Loucy (cell line): ENCODE data around the gene EDARADD.

Source experiments
- H2AFZ ChIP-seq: fragments of 200-600 bp; sonication (generic); 2 replicates; pipeline ENCODE4 v1.6.0; 2016; ENCODE audit warnings: antibody characterized with exemption, mild to moderate bottlenecking, low read length, moderate library complexity
- H3F3A ChIP-seq: fragments of 200-600 bp; 2 replicates; pipeline ENCODE4 v1.6.0; 2016; ENCODE audit warnings: antibody characterized with exemption, low read depth, mild to moderate bottlenecking
- H3K27me3 ChIP-seq: fragments of 200-600 bp; sonication (generic); 2 replicates; pipeline ENCODE4 v1.6.1; 2014; ENCODE audit warnings: low read length, mild to moderate bottlenecking; ENCODE audit not compliant: insufficient read depth, poor library complexity, severe bottlenecking
- H3K36me3 ChIP-seq: fragments of 200-600 bp; sonication (generic); 2 replicates; pipeline ENCODE4 v1.6.1; 2016; ENCODE audit warnings: low read length; ENCODE audit not compliant: insufficient read depth
- H3K4me1 ChIP-seq: fragments of 200-600 bp; sonication (generic); 2 replicates; pipeline ENCODE4 v1.5.1; 2014; ENCODE audit warnings: low read length, mild to moderate bottlenecking; ENCODE audit not compliant: insufficient read depth, poor library complexity, severe bottlenecking
- H3K4me2 ChIP-seq: fragments of 200-600 bp; sonication (generic); 2 replicates; pipeline ENCODE4 v1.6.0; 2014; ENCODE audit warnings: antibody characterized with exemption, low read length, low read depth, mild to moderate bottlenecking; ENCODE audit not compliant: poor library complexity, severe bottlenecking
- H3K4me3 ChIP-seq: fragments of 200-600 bp; sonication (generic); 2 replicates; pipeline ENCODE4 v1.5.1; 2014; ENCODE audit warnings: low read length, mild to moderate bottlenecking, mixed read lengths; ENCODE audit not compliant: poor library complexity, severe bottlenecking
- H3K79me2 ChIP-seq: fragments of 200-600 bp; sonication (generic); 2 replicates; pipeline ENCODE4 v1.6.1; 2014; ENCODE audit warnings: low read length; ENCODE audit not compliant: insufficient read depth
- H3K9ac ChIP-seq: fragments of 200-600 bp; sonication (generic); 2 replicates; pipeline ENCODE4 v1.6.0; 2014; ENCODE audit warnings: mild to moderate bottlenecking, low read depth, low read length, moderate library complexity; ENCODE audit not compliant: poor library complexity, severe bottlenecking
- H3K9me2 ChIP-seq: fragments of 200-600 bp; sonication (generic); replicated peaks from 2 replicates; pipeline ENCODE4 v1.6.1; 2016; ENCODE audit warnings: low read depth, low read length, mixed read lengths
- H3K9me3 ChIP-seq: fragments of 200-600 bp; sonication (generic); 2 replicates; pipeline ENCODE4 v1.6.1; 2014; ENCODE audit warnings: mild to moderate bottlenecking, antibody characterized with exemption, low read length, low read depth; ENCODE audit not compliant: insufficient read depth
- H4K20me1 ChIP-seq: fragments of 200-600 bp; sonication (generic); 2 replicates; pipeline ENCODE4 v1.6.0; 2014; ENCODE audit warnings: antibody characterized with exemption, low read length, mild to moderate bottlenecking; ENCODE audit not compliant: insufficient read depth, poor library complexity, severe bottlenecking
- CTCF ChIP-seq: fragments of 200-600 bp; sonication (generic); conservative IDR thresholded peaks from 2 replicates; pipeline ENCODE4 v1.5.1; 2014; ENCODE audit warnings: mild to moderate bottlenecking, antibody characterized with exemption, low read length
- EZH2phosphoT487 ChIP-seq: fragments of 200-600 bp; IDR thresholded peaks from 2 replicates; pipeline ENCODE4 v1.6.1; 2018; ENCODE audit warnings: antibody characterized with exemption, mild to moderate bottlenecking, moderate library complexity, borderline replicate concordance

The EDARADD gene

GRCh38 chr1:236388332-236388731 is 5.8 kb upstream of the EDARADD start:
- H3K9me2 ChIP-seq = no peaks in the 10 kb centered on the region
- no peaks in the 10 kb centered on the region for H3K9me3 ChIP-seq
- H3K4me3 ChIP-seq = no peak overlapping the region
- H3K4me2 ChIP-seq = no peak overlapping the region
- no peak for TF ChIP-seq CTCF
- TF ChIP-seq EZH2phosphoT487 = no peak
- no peaks in the 10 kb centered on the region for H3K4me1 ChIP-seq
- no peaks in the 10 kb centered on the region for H4K20me1 ChIP-seq
- H3F3A ChIP-seq = no peaks in the 10 kb centered on the region
- H3K79me2 ChIP-seq = no peaks in the 10 kb centered on the region
- H3K9ac ChIP-seq = no peak overlapping the region
- H3K36me3 ChIP-seq = no peaks in the 10 kb centered on the region
- H2AFZ ChIP-seq = no peak overlapping the region
- no peaks in the 10 kb centered on the region for H3K27me3 ChIP-seq

- Histone ChIP-seq H4K20me1 (no peaks in the 10 kb centered on the region), H3K9me2 (no peaks in the 10 kb centered on the region), H3K9me3 (no peaks in the 10 kb centered on the region), H3K9ac (no peak overlapping the region), H3K4me1 (no peaks in the 10 kb centered on the region), H3K27me3 (no peaks in the 10 kb centered on the region), H3K79me2 (no peaks in the 10 kb centered on the region), H3K4me3 (no peak overlapping the region), H3F3A (no peaks in the 10 kb centered on the region), H3K36me3 (no peaks in the 10 kb centered on the region), H3K4me2 (no peak overlapping the region), H2AFZ (no peak overlapping the region)
- TF ChIP-seq EZH2phosphoT487 = no peak
- TF ChIP-seq CTCF = no peak
Observed at GRCh38 chr1:236389253-236389652, 4.8 kb upstream of the EDARADD start.

GRCh38 chr1:236391008-236391407 is 3.1 kb upstream of the EDARADD start:
- H3K9me3 ChIP-seq = no peaks in the 10 kb centered on the region
- no peak overlapping the region for H3K4me2 ChIP-seq
- TF ChIP-seq CTCF (no peak), EZH2phosphoT487 (no peak)
- H4K20me1 ChIP-seq = no peaks in the 10 kb centered on the region
- H3F3A ChIP-seq = no peaks in the 10 kb centered on the region
- no peaks in the 10 kb centered on the region for H3K36me3 ChIP-seq
- no peaks in the 10 kb centered on the region for H3K4me1 ChIP-seq
- no peak overlapping the region for H3K9ac ChIP-seq
- H3K4me3 ChIP-seq = no peak overlapping the region
- H3K9me2 ChIP-seq = no peaks in the 10 kb centered on the region
- no peak overlapping the region for H2AFZ ChIP-seq
- H3K27me3 ChIP-seq = no peaks in the 10 kb centered on the region
- no peaks in the 10 kb centered on the region for H3K79me2 ChIP-seq
